Measurements from ENCODE around the gene NEK11. TPM values are rescaled to one million over a fixed set of nuclear protein-coding genes. Genes with fewer than 3 reads are reported as not detected.

The NEK11 gene
- total and polyA plus RNA-seq, 9 of the 15 experiments (the other 6 are each of a cell fraction or from before 2014, with no cell fraction given), result 0.28 to 1.5 (median 0.87) TPM

GRCh38 chr3:131020122-131020693 lies 6.5 kb upstream of the NEK11 start:
- Histone ChIP-seq H3K9me3 (replicated peaks; ENCODE audit: control insufficient read depth, insufficient read depth, low read depth, low read length) (no peaks in the 10 kb centered on the region), H3K9me1 (ENCODE audit: control insufficient read depth, insufficient read depth, low read length) (no peaks in the 10 kb centered on the region), H3K4me2 (ENCODE audit: insufficient read depth, low read length) (no peak overlapping the region; the same call in 1 of the 2 replicates), H3K4me1 (replicated peaks in 1 of 2; ENCODE audit: control insufficient read depth in 2 of 2, insufficient read depth in 2 of 2, low read length in 2 of 2) (0 out of 5 replicates have a peak, but pooled peaks cover 0 to 2% of the 10 kb centered on the region in 2 experiments), H4K20me1 (replicated peaks; ENCODE audit: control insufficient read depth, insufficient read depth, low read length) (no peaks in the 10 kb centered on the region), H2AFZ (ENCODE audit: low read depth, low read length) (no peak overlapping the region), H3K27ac (ENCODE audit: extremely low read depth, low read depth, low read length) (no peak overlapping the region), H3K4me3 (no peak overlapping the region), H3K27me3 (ENCODE audit: control insufficient read depth in 2 of 2, insufficient read depth in 2 of 2, low read length in 2 of 2) (no peaks in the 10 kb centered on the region), H3K36me3 (ENCODE audit: control insufficient read depth, insufficient read depth, low read length) (peaks cover 44% of the 10 kb centered on the region; the same call in 2 of the 3 replicates), H3K9ac (ENCODE audit: insufficient read depth in 1 of 2, low read depth in 2 of 2, low read length in 2 of 2) (no peak overlapping the region), H3K79me2 (ENCODE audit: control insufficient read depth, insufficient read depth, low read length) (no peaks in the 10 kb centered on the region)
- in situ Hi-C loops (cut with MboI) (no loop called here), intact Hi-C loops (cut with micrococcal nuclease) (loop anchor here (10.0 kb wide), 3 partner anchors 125 to 325 kb away; partner anchors contain the start of genes ATP2C1 and PIK3R4)
- CTCF ChIA-PET (ENCODE audit: low intra/inter-chr PET ratio), result no interaction called here
- POLR2A ChIA-PET, result interaction anchor here (1.1 kb wide), 1 partner anchor 126 kb away, joined by 5 read pairs; the partner anchor contains the start of gene ATP2C1
- ATAC-seq (peak; percentile 73), FAIRE-seq (no peak), DNase-seq (ENCODE audit: extremely low read depth in 1 of 4, low spot score in 3 of 4) (peak in 2 of 4 experiments; percentile 10 to 20)
- TF ChIP-seq HMBOX1 (IDR thresholded peaks at IDR 0.05) (peak; percentile 72), ZFP1 (CRISPR knock-in tag; IDR thresholded peaks at IDR 0.05) (no peak), SAFB2 (IDR thresholded peaks at IDR 0.05; ENCODE audit: borderline replicate concordance, low read depth, low read length, severe bottlenecking) (no peak), SPI1 (IDR thresholded peaks at IDR 0.05; ENCODE audit: borderline replicate concordance, low read depth, low read length) (peak; percentile 38; the same call in 1 of the 2 replicates), E2F5 (CRISPR knock-in tag; IDR thresholded peaks at IDR 0.05) (no peak), ZNF830 (CRISPR knock-in tag; IDR thresholded peaks at IDR 0.05) (no peak), ZBTB26 (CRISPR knock-in tag; IDR thresholded peaks at IDR 0.05) (no peak), NUFIP1 (IDR thresholded peaks at IDR 0.05; ENCODE audit: partially characterized antibody) (no peak), MYNN (IDR thresholded peaks at IDR 0.05) (no peak), MYNN (CRISPR knock-in tag; IDR thresholded peaks at IDR 0.05) (no peak), MTA3 (IDR thresholded peaks at IDR 0.05; ENCODE audit: borderline replicate concordance) (no peak), FOS (IDR thresholded peaks at IDR 0.05; ENCODE audit: extremely low read depth, insufficient read length) (no peak), TCF3 (CRISPR knock-in tag; IDR thresholded peaks at IDR 0.05) (no peak), RAD21 (CRISPR knock-in tag; conservative IDR thresholded peaks at IDR 0.05 in 1 of 2, IDR thresholded peaks at IDR 0.05 in 1 of 2) (peak in 1 of 2 experiments; percentile 17; a peak in 1 of 4 replicates)
- WGBS (ENCODE audit: insufficient coverage, low coverage, missing lambda C conversion rate), result 49% methylated on average over 5 of the region's 5 CpGs
- no TSS peak for BruUV-seq (replicated peaks)
